ENCODE measurements around the gene GOPC. TPM values are rescaled to one million over a fixed set of nuclear protein-coding genes. Genes with fewer than 3 reads are reported as not detected.

Gene GOPC
- total RNA-seq, 1 donor from 2014 or later = 31.8 TPM

- H3K4me1 Mint-ChIP-seq (ENCODE audit: unreplicated experiment) = no peaks in the 10 kb centered on the region
- H3K27me3 Mint-ChIP-seq (ENCODE audit: unreplicated experiment) = no peaks in the 10 kb centered on the region
- no peaks in the 10 kb centered on the region for H3K9me3 Mint-ChIP-seq (ENCODE audit: unreplicated experiment)
- no peak for DNase-seq (ENCODE audit: low spot score)
- no peak overlapping the region for H3K4me3 Mint-ChIP-seq (ENCODE audit: unreplicated experiment)
- no peaks in the 10 kb centered on the region for H3K36me3 Mint-ChIP-seq (ENCODE audit: low read depth, unreplicated experiment)
- TF ChIP-seq, protein P1, sequence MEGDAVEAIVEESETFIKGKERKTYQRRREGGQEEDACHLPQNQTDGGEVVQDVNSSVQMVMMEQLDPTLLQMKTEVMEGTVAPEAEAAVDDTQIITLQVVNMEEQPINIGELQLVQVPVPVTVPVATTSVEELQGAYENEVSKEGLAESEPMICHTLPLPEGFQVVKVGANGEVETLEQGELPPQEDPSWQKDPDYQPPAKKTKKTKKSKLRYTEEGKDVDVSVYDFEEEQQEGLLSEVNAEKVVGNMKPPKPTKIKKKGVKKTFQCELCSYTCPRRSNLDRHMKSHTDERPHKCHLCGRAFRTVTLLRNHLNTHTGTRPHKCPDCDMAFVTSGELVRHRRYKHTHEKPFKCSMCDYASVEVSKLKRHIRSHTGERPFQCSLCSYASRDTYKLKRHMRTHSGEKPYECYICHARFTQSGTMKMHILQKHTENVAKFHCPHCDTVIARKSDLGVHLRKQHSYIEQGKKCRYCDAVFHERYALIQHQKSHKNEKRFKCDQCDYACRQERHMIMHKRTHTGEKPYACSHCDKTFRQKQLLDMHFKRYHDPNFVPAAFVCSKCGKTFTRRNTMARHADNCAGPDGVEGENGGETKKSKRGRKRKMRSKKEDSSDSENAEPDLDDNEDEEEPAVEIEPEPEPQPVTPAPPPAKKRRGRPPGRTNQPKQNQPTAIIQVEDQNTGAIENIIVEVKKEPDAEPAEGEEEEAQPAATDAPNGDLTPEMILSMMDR (IDR thresholded peaks at IDR 0.05; ENCODE audit: unreplicated experiment) = no peak
- no peak overlapping the region for H3K27ac Mint-ChIP-seq (ENCODE audit: unreplicated experiment)
Observed at GRCh38 chr6:117627533-117627932, 25.2 kb upstream of the GOPC start.

GRCh38 chr6:117624869-117625481 is 22.7 kb upstream of the GOPC start:
- H3K4me1 Mint-ChIP-seq (ENCODE audit: unreplicated experiment) = no peaks in the 10 kb centered on the region

DNA sequence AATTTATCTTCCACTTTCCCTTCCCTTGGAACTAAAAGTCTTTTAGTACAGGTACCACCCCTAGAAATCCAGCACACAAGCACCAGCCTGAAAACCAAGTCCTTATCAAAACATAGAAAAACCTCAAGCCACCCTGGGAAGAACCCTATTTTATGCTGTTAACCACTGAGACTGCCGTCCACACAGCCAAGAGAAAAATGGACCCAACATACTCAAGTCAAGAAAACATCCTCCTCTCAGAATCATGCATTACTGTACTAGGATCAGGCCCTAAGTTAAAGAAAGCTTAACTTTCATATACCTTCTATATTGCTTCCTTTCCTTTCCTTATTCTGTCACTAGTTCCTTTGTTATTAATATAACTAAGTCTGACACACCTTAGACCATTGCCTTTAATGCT is 16.9 kb upstream of the GOPC start:
- peaks cover 1% of the 10 kb centered on the region for H3K27me3 Mint-ChIP-seq (ENCODE audit: unreplicated experiment)
- TF ChIP-seq, protein P1 (IDR thresholded peaks at IDR 0.05; ENCODE audit: unreplicated experiment) = no peak
- H3K9me3 Mint-ChIP-seq (ENCODE audit: unreplicated experiment) = no peaks in the 10 kb centered on the region
- no peaks in the 10 kb centered on the region for H3K36me3 Mint-ChIP-seq (ENCODE audit: low read depth, unreplicated experiment)
- no peak for DNase-seq (ENCODE audit: low spot score)
- H3K4me1 Mint-ChIP-seq (ENCODE audit: unreplicated experiment) = peaks cover 5% of the 10 kb centered on the region
- no peak overlapping the region for H3K4me3 Mint-ChIP-seq (ENCODE audit: unreplicated experiment)
- H3K27ac Mint-ChIP-seq (ENCODE audit: unreplicated experiment) = no peak overlapping the region

More at GRCh38 chr6:117624869-117625481, 22.7 kb upstream of the GOPC start:
- H3K36me3 Mint-ChIP-seq (ENCODE audit: low read depth, unreplicated experiment) = no peaks in the 10 kb centered on the region
- H3K27me3 Mint-ChIP-seq (ENCODE audit: unreplicated experiment) = no peaks in the 10 kb centered on the region
- no peak overlapping the region for H3K27ac Mint-ChIP-seq (ENCODE audit: unreplicated experiment)
- no peak overlapping the region for H3K4me3 Mint-ChIP-seq (ENCODE audit: unreplicated experiment)
- DNase-seq (ENCODE audit: low spot score) = no peak
- no peaks in the 10 kb centered on the region for H3K9me3 Mint-ChIP-seq (ENCODE audit: unreplicated experiment)
- TF ChIP-seq, protein P1 (IDR thresholded peaks at IDR 0.05; ENCODE audit: unreplicated experiment) = no peak

- no peak overlapping the region for H3K4me3 Mint-ChIP-seq (ENCODE audit: unreplicated experiment)
- TF ChIP-seq, protein P1 (IDR thresholded peaks at IDR 0.05; ENCODE audit: unreplicated experiment) = no peak
- H3K27ac Mint-ChIP-seq (ENCODE audit: unreplicated experiment) = peak overlapping the region; percentile 64
Observed at GRCh38 chr6:117617210-117618035, 15.1 kb upstream of the GOPC start.

More at GRCh38 chr6:117617210-117618035, 15.1 kb upstream of the GOPC start:
- no peak for DNase-seq (ENCODE audit: low spot score)
- Mint-ChIP-seq H3K27me3 (ENCODE audit: unreplicated experiment) (peaks cover 1% of the 10 kb centered on the region), H3K36me3 (ENCODE audit: low read depth, unreplicated experiment) (no peaks in the 10 kb centered on the region), H3K9me3 (ENCODE audit: unreplicated experiment) (no peaks in the 10 kb centered on the region), H3K4me1 (ENCODE audit: unreplicated experiment) (peaks cover 5% of the 10 kb centered on the region)
